OCI-LY1 (cell line): Measurements from ENCODE around the gene TCF4.

Experiments
- H2AFZ ChIP-seq: fragments of 200-600 bp; sonication (generic), shearing (Covaris generic); 2 replicates; pipeline ENCODE4 v1.6.0; 2014; ENCODE audit warnings: antibody characterized with exemption, mild to moderate bottlenecking, low read length
- H3F3A ChIP-seq: fragments of 200-600 bp; sonication (generic), shearing (Covaris generic); 2 replicates; pipeline ENCODE4 v1.6.0; 2014; ENCODE audit warnings: mild to moderate bottlenecking, antibody characterized with exemption, low read length, moderate library complexity; ENCODE audit not compliant: insufficient read depth
- H3K27ac ChIP-seq: fragments of 200-600 bp; sonication (generic); 2 replicates; pipeline ENCODE4 v1.5.1; 2014; ENCODE audit warnings: low read length, mixed run types, mild to moderate bottlenecking, low read depth; ENCODE audit not compliant: poor library complexity, severe bottlenecking
- H3K27me3 ChIP-seq: fragments of 200-600 bp; sonication (generic); 2 replicates; pipeline ENCODE4 v1.6.0; 2014; ENCODE audit warnings: antibody characterized with exemption, mild to moderate bottlenecking, low read length, moderate library complexity; ENCODE audit not compliant: insufficient read depth
- H3K36me3 ChIP-seq: fragments of 200-600 bp; sonication (generic); 2 replicates; pipeline ENCODE4 v1.6.1; 2014; ENCODE audit warnings: mild to moderate bottlenecking, antibody characterized with exemption, low read length, moderate library complexity, mixed read lengths; ENCODE audit not compliant: insufficient read depth
- H3K4me1 ChIP-seq: fragments of 200-600 bp; sonication (generic); 2 replicates; pipeline ENCODE4 v1.5.1; 2014; ENCODE audit warnings: mild to moderate bottlenecking, low read length, moderate library complexity; ENCODE audit not compliant: insufficient read depth, severe bottlenecking
- H3K4me2 ChIP-seq: fragments of 200-600 bp; sonication (generic), shearing (Covaris generic); 2 replicates; pipeline ENCODE4 v1.6.1; 2014; ENCODE audit warnings: low read length
- H3K4me3 ChIP-seq: fragments of 200-600 bp; sonication (generic); 2 replicates; pipeline ENCODE4 v1.5.1; 2014; ENCODE audit warnings: low read length, low read depth, mild to moderate bottlenecking, mixed read lengths; ENCODE audit not compliant: poor library complexity, severe bottlenecking
- H3K79me2 ChIP-seq: fragments of 200-600 bp; shearing (Covaris generic); 2 replicates; pipeline ENCODE4 v1.6.1; 2016; ENCODE audit warnings: mixed run types, low read length, mixed read lengths; ENCODE audit not compliant: insufficient read depth
- H3K9ac ChIP-seq: fragments of 200-600 bp; sonication (generic), shearing (Covaris generic); 2 replicates; pipeline ENCODE4 v1.6.1; 2014; ENCODE audit warnings: mild to moderate bottlenecking, low read length, mixed read lengths
- H3K9me2 ChIP-seq: fragments of 200-600 bp; sonication (generic), shearing (Covaris generic); 2 replicates; pipeline ENCODE4 v1.6.1; 2014; ENCODE audit warnings: low read depth, mild to moderate bottlenecking, low read length, mixed read lengths
- H3K9me3 ChIP-seq: fragments of 200-600 bp; shearing (Covaris generic); 2 replicates; pipeline ENCODE4 v1.6.1; 2014; ENCODE audit warnings: low read length, mixed read lengths
- H4K20me1 ChIP-seq: fragments of 200-600 bp; sonication (generic), shearing (Covaris generic); 2 replicates; pipeline ENCODE4 v1.6.0; 2016; ENCODE audit warnings: mild to moderate bottlenecking, low read length; ENCODE audit not compliant: insufficient read depth
- EZH2 ChIP-seq: fragments of 200-600 bp; sonication (generic), shearing (Covaris generic); IDR thresholded peaks from 2 replicates; pipeline ENCODE4 v1.8.0; 2017; ENCODE audit warnings: borderline replicate concordance, mixed run types, mild to moderate bottlenecking, antibody characterized with exemption, low read length, moderate library complexity, mixed read lengths
- TF ChIP-seq, protein P1 (sequence below): fragments of 200-600 bp; sonication (generic), shearing (Covaris generic); IDR thresholded peaks from 2 replicates; pipeline ENCODE4 v1.5.1; 2017; ENCODE audit warnings: mild to moderate bottlenecking, antibody characterized with exemption, low read length, moderate library complexity, mixed read lengths

Gene TCF4

DNA sequence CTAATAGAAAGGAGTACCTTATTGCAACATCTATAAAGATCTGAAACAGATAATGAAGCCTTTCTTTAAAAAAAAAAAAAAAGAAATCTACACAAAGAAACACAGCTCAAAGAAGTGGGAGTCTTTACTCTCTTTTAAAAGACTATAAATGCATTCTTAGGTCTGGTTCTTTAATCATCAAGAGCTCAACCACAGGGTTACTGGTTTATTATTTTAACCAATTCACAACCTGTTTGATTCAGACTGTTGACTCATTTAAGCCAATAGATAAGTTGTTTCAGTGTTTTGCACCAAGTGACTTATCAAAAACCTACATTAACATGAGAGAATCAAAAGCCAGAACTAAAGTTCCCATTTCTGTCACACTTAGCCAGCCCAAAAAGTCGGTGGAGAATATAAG, 93.1 kb downstream of the TCF4 start:
- no peak overlapping the region for H3K9ac ChIP-seq
- H3K9me3 ChIP-seq = no peaks in the 10 kb centered on the region
- TF ChIP-seq, protein P1, sequence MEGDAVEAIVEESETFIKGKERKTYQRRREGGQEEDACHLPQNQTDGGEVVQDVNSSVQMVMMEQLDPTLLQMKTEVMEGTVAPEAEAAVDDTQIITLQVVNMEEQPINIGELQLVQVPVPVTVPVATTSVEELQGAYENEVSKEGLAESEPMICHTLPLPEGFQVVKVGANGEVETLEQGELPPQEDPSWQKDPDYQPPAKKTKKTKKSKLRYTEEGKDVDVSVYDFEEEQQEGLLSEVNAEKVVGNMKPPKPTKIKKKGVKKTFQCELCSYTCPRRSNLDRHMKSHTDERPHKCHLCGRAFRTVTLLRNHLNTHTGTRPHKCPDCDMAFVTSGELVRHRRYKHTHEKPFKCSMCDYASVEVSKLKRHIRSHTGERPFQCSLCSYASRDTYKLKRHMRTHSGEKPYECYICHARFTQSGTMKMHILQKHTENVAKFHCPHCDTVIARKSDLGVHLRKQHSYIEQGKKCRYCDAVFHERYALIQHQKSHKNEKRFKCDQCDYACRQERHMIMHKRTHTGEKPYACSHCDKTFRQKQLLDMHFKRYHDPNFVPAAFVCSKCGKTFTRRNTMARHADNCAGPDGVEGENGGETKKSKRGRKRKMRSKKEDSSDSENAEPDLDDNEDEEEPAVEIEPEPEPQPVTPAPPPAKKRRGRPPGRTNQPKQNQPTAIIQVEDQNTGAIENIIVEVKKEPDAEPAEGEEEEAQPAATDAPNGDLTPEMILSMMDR = no peak
- no peak for TF ChIP-seq EZH2
- H3K36me3 ChIP-seq = no peaks in the 10 kb centered on the region
- H3K4me3 ChIP-seq = no peak overlapping the region
- peak overlapping the region; percentile 1 for H3K27ac ChIP-seq
- peaks cover 100% of the 10 kb centered on the region for H3K4me1 ChIP-seq
- no peaks in the 10 kb centered on the region for H4K20me1 ChIP-seq
- no peak overlapping the region for H2AFZ ChIP-seq
- H3K79me2 ChIP-seq = peaks cover 26% of the 10 kb centered on the region
- H3K9me2 ChIP-seq = no peaks in the 10 kb centered on the region
- no peaks in the 10 kb centered on the region for H3K27me3 ChIP-seq
- no peaks in the 10 kb centered on the region for H3F3A ChIP-seq
- H3K4me2 ChIP-seq = no peak overlapping the region

GRCh38 chr18:55494441-55494840, 93.6 kb downstream of the TCF4 start:
- H3K79me2 ChIP-seq = peaks cover 26% of the 10 kb centered on the region
- H3K27me3 ChIP-seq = no peaks in the 10 kb centered on the region
- H3K36me3 ChIP-seq = no peaks in the 10 kb centered on the region
- H3K27ac ChIP-seq = peak overlapping the region; percentile 1
- TF ChIP-seq, protein P1 = no peak
- no peak for TF ChIP-seq EZH2
- H3K4me1 ChIP-seq = peaks cover 100% of the 10 kb centered on the region
- H3K9me2 ChIP-seq = no peaks in the 10 kb centered on the region
- no peak overlapping the region for H3K4me2 ChIP-seq
- H3K9ac ChIP-seq = no peak overlapping the region
- no peaks in the 10 kb centered on the region for H3F3A ChIP-seq
- no peaks in the 10 kb centered on the region for H4K20me1 ChIP-seq
- H3K4me3 ChIP-seq = no peak overlapping the region
- H2AFZ ChIP-seq = no peak overlapping the region
- no peaks in the 10 kb centered on the region for H3K9me3 ChIP-seq

GRCh38 chr18:55491616-55492015, 96.4 kb downstream of the TCF4 start:
- no peak overlapping the region for H3K4me3 ChIP-seq
- H3K4me2 ChIP-seq = no peak overlapping the region; the same call in 1 of the 2 replicates
- no peaks in the 10 kb centered on the region for H3F3A ChIP-seq
- no peaks in the 10 kb centered on the region for H4K20me1 ChIP-seq
- H3K79me2 ChIP-seq = peaks cover 43% of the 10 kb centered on the region
- H2AFZ ChIP-seq = no peak overlapping the region
- H3K9ac ChIP-seq = no peak overlapping the region
- H3K27me3 ChIP-seq = no peaks in the 10 kb centered on the region
- H3K36me3 ChIP-seq = no peaks in the 10 kb centered on the region
- H3K9me2 ChIP-seq = no peaks in the 10 kb centered on the region
- no peak for TF ChIP-seq EZH2
- TF ChIP-seq, protein P1 = no peak
- H3K9me3 ChIP-seq = no peaks in the 10 kb centered on the region
- H3K27ac ChIP-seq = peak overlapping the region; percentile 87
- peaks cover 99% of the 10 kb centered on the region for H3K4me1 ChIP-seq
